OCI-LY7 (cell line): ENCODE results near the gene SLC37A1. TPM values are rescaled to one million over a fixed set of nuclear protein-coding genes. Genes with fewer than 3 reads are reported as not detected.

Experiments used
- BruUV-seq: library from RNA; stranded (reverse); fragments of 400-500 nt; replicated peaks from 2 replicates; lab custom pipeline; 2021; lab: Mats Ljungman, UMichigan
- CTCF ChIA-PET: fragments of 300-600 bp; sonication (Branson Sonifier 250); formaldehyde crosslinking; loops from one replicate; lab custom pipeline; 2022; ENCODE audit warnings: antibody characterized with exemption; ENCODE audit not compliant: unreplicated experiment; lab: Charles Lee
- POLR2A ChIA-PET: fragments of 300-600 bp; sonication (Branson Sonifier 250); formaldehyde crosslinking; loops from one replicate; lab custom pipeline; 2022; ENCODE audit warnings: antibody characterized with exemption; lab: Charles Lee
- DNase-seq: peaks from one replicate; pipeline ENCODE4 v3.0.0-alpha.2; 2015; ENCODE audit warnings: low spot score
- H2AFZ ChIP-seq: fragments of 200-600 bp; sonication (generic), shearing (Covaris generic); 2 replicates; pipeline ENCODE4 v1.6.1; 2014; ENCODE audit warnings: mild to moderate bottlenecking, antibody characterized with exemption, low read length, moderate library complexity
- H3K27ac ChIP-seq: fragments of 200-600 bp; sonication (generic); 2 replicates; pipeline ENCODE4 v1.5.1; 2014; ENCODE audit warnings: mixed run types, low read depth, mild to moderate bottlenecking, moderate library complexity, low read length, inconsistent platforms; ENCODE audit not compliant: poor library complexity, severe bottlenecking
- H3K36me3 ChIP-seq: fragments of 200-600 bp; sonication (generic); 2 replicates; pipeline ENCODE4 v1.6.1; 2014; ENCODE audit warnings: mild to moderate bottlenecking, antibody characterized with exemption, low read length, moderate library complexity, mixed read lengths; ENCODE audit not compliant: insufficient read depth
- H3K4me1 ChIP-seq: fragments of 200-600 bp; sonication (generic); 2 replicates; pipeline ENCODE4 v1.5.1; 2014; ENCODE audit warnings: mild to moderate bottlenecking, low read length; ENCODE audit not compliant: insufficient read depth, poor library complexity, severe bottlenecking
- H3K4me2 ChIP-seq: fragments of 200-600 bp; sonication (generic); 2 replicates; pipeline ENCODE4 v1.6.1; 2014; ENCODE audit warnings: mild to moderate bottlenecking, low read length
- H3K4me3 ChIP-seq: fragments of 200-600 bp; sonication (generic); 2 replicates; pipeline ENCODE4 v1.5.1; 2014; ENCODE audit warnings: mild to moderate bottlenecking, low read depth, low read length; ENCODE audit not compliant: poor library complexity, severe bottlenecking
- H3K79me2 ChIP-seq: fragments of 200-600 bp; sonication (generic); 2 replicates; pipeline ENCODE4 v1.6.1; 2016; ENCODE audit warnings: low read depth, mild to moderate bottlenecking, low read length, moderate library complexity, mixed read lengths; ENCODE audit not compliant: insufficient read depth
- H3K9me2 ChIP-seq: fragments of 200-600 bp; sonication (generic); 2 replicates; pipeline ENCODE4 v1.6.1; 2016; ENCODE audit warnings: mild to moderate bottlenecking, low read length, mixed read lengths; ENCODE audit not compliant: insufficient read depth
- H3K9me3 ChIP-seq: fragments of 200-600 bp; sonication (generic); 2 replicates; pipeline ENCODE4 v1.6.1; 2014; ENCODE audit warnings: mild to moderate bottlenecking, mixed run types, low read length, mixed read lengths
- H4K20me1 ChIP-seq: fragments of 200-600 bp; sonication (generic); 2 replicates; pipeline ENCODE4 v1.6.1; 2014; ENCODE audit warnings: mild to moderate bottlenecking, antibody characterized with exemption, low read length, moderate library complexity, mixed read lengths; ENCODE audit not compliant: insufficient read depth
- EZH2phosphoT487 ChIP-seq: fragments of 200-600 bp; sonication (generic); IDR thresholded peaks from 2 replicates; pipeline ENCODE4 v1.6.1; 2018; ENCODE audit warnings: low read depth, borderline replicate concordance, mild to moderate bottlenecking, mixed run types, antibody characterized with exemption, low read length, moderate library complexity, mixed read lengths
- intact Hi-C: fragments of 100-400 bp; cut with micrococcal nuclease; formaldehyde crosslinking; loops from one replicate; pipeline ENCODE4 v1.10.0; 2022; ENCODE audit not compliant: unreplicated experiment
- total RNA-seq, 2 experiments: library from RNA; depleted of rRNA in 1 of 2; stranded (reverse); fragments of >200 nt in 1 of 2; shearing (Covaris generic) in 1 of 2; gene quantifications; 2 replicates each; pipeline ENCODE4 v1.2.3, GENCODE V29; 2014 to 2022
- TF ChIP-seq, protein P1 (sequence below): fragments of 200-600 bp; sonication (generic); conservative IDR thresholded peaks from 2 replicates; pipeline ENCODE4 v1.5.1; 2014; ENCODE audit warnings: mild to moderate bottlenecking, antibody characterized with exemption, low read length, moderate library complexity, mixed read lengths

The SLC37A1 gene
- total RNA-seq, 2 experiments from 2014 or later: 22.5 to 27.6 TPM

- intact Hi-C loops: loop anchor here (10.0 kb wide), 1 partner anchor 47 kb away; no protein-coding TSS in a partner anchor
- DNase-seq: no peak
- Histone ChIP-seq H3K79me2 (no peaks in the 10 kb centered on the region), H2AFZ (no peak overlapping the region), H3K27ac (no peak overlapping the region), H4K20me1 (no peaks in the 10 kb centered on the region), H3K9me2 (no peaks in the 10 kb centered on the region), H3K4me3 (no peak overlapping the region), H3K9me3 (no peaks in the 10 kb centered on the region), H3K36me3 (no peaks in the 10 kb centered on the region), H3K4me2 (no peak overlapping the region), H3K4me1 (no peaks in the 10 kb centered on the region)
- ChIA-PET POLR2A (no interaction called here), CTCF (no interaction called here)
- no peak for TF ChIP-seq EZH2phosphoT487
- TF ChIP-seq, protein P1, sequence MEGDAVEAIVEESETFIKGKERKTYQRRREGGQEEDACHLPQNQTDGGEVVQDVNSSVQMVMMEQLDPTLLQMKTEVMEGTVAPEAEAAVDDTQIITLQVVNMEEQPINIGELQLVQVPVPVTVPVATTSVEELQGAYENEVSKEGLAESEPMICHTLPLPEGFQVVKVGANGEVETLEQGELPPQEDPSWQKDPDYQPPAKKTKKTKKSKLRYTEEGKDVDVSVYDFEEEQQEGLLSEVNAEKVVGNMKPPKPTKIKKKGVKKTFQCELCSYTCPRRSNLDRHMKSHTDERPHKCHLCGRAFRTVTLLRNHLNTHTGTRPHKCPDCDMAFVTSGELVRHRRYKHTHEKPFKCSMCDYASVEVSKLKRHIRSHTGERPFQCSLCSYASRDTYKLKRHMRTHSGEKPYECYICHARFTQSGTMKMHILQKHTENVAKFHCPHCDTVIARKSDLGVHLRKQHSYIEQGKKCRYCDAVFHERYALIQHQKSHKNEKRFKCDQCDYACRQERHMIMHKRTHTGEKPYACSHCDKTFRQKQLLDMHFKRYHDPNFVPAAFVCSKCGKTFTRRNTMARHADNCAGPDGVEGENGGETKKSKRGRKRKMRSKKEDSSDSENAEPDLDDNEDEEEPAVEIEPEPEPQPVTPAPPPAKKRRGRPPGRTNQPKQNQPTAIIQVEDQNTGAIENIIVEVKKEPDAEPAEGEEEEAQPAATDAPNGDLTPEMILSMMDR: no peak
- BruUV-seq: no TSS peak
Observed at GRCh38 chr21:42611852-42612251, 98.2 kb downstream of the SLC37A1 start.

GRCh38 chr21:42612390-42612789 lies 98.7 kb downstream of the SLC37A1 start:
- Histone ChIP-seq H3K9me2 (no peaks in the 10 kb centered on the region), H3K36me3 (no peaks in the 10 kb centered on the region), H3K27ac (no peak overlapping the region), H3K9me3 (no peaks in the 10 kb centered on the region), H2AFZ (no peak overlapping the region), H3K4me2 (no peak overlapping the region), H4K20me1 (no peaks in the 10 kb centered on the region), H3K4me1 (no peaks in the 10 kb centered on the region), H3K79me2 (no peaks in the 10 kb centered on the region), H3K4me3 (no peak overlapping the region)
- TF ChIP-seq, protein P1: no peak
- TF ChIP-seq EZH2phosphoT487: no peak
- BruUV-seq: no TSS peak
- intact Hi-C loops: loop anchor here (10.0 kb wide), 1 partner anchor 48 kb away; no protein-coding TSS in a partner anchor
- CTCF ChIA-PET: no interaction called here
- DNase-seq: no peak
- POLR2A ChIA-PET: no interaction called here

DNA sequence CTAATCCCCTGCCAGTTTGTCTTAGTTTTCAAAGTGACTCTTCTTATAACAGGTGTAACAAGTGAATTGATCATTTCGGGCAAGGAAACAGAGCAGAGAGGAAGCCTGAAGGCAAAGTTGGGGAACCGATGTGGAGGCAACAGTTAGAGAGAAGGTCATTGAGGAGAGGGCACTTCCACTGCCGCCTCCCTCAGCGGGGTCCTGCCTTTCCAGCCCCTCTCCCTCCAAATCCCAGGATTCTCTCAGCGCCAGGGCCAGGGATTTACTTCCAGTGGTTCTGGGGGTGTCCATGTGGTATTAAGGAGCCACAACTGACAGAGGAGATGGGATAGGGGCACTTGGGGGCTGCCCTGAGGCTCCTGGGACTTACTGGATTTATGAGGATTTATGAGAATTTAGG lies 100.1 kb downstream of the SLC37A1 start:
- no peaks in the 10 kb centered on the region for H3K79me2 ChIP-seq
- no peaks in the 10 kb centered on the region for H3K9me2 ChIP-seq
- no peak overlapping the region for H3K4me3 ChIP-seq
- ChIA-PET POLR2A (no interaction called here), CTCF (no interaction called here)
- no peak overlapping the region for H3K27ac ChIP-seq
- no peaks in the 10 kb centered on the region for H3K4me1 ChIP-seq
- intact Hi-C loops: loop anchor here (10.0 kb wide), 1 partner anchor 49 kb away; no protein-coding TSS in a partner anchor
- TF ChIP-seq, protein P1: no peak
- no peak overlapping the region for H2AFZ ChIP-seq
- no TSS peak for BruUV-seq
- DNase-seq: no peak
- H3K36me3 ChIP-seq: no peaks in the 10 kb centered on the region
- no peak overlapping the region for H3K4me2 ChIP-seq
- no peaks in the 10 kb centered on the region for H3K9me3 ChIP-seq
- no peaks in the 10 kb centered on the region for H4K20me1 ChIP-seq
